T-helper 2 cell treated with Interferon-gamma antibody and Interleukin-4, amounts not matched to agents 100 ng/mL and 5 ng/mL, for 36 hours (primary cell): Measurements from ENCODE around the gene SRSF8. TPM values are rescaled to one million over a fixed set of nuclear protein-coding genes. Genes with fewer than 3 reads are reported as not detected.
"Not testable (repeated sequence)": the region's sequence is repeated elsewhere in the genome, so short reads cannot be mapped to it uniquely, and the experiment has no call there.

Source experiments
- intact Hi-C: fragments of 100-400 bp; cut with micrococcal nuclease; formaldehyde crosslinking; loops from one replicate; pipeline ENCODE4 v1.15.1; 2023
- total RNA-seq: library from RNA; stranded (reverse); gene quantifications from 2 replicates; pipeline ENCODE4 v1.2.3, GENCODE V29; 2022

SRSF8 gene
- total RNA-seq, 1 donor from 2014 or later = 33.4 TPM

DNA sequence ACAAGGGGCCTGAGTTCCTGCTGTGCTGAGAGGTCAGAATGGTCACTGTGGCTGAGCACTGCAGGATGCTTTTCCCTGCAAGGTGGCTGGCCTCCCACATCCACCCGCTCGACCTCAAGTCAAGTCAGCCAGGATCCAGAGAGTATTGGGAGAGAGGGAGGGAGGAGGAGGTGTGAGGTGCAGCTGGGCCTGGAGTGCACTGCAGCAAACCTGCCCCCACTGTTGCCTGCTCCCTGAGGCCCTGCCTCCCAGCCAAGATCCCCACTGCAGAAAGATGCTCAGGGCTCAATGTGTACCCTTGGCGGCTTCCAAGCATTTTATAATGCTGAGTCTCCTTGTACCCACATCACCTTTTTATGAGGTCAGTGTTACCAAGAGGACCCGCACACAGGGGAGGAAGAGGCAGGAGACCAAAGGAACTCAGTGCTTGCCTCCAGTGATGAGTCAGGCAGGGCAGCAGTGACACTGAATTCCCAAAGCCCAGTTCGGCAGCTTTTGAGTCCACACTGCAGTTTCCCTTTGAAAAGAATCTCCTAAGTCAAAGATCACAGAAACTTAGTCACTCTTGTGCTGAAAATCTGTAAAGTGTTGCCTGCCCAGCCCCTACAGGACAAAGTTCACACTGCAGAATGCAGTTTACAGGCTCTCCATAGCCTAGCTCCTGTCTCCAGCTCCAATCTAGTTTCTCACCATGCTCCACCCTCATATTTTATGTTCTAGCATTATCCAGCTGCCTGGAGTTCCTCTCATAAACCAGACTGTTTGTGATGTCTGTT is 26.0 kb downstream of the SRSF8 start:
- intact Hi-C loops = no loop called here

DNA sequence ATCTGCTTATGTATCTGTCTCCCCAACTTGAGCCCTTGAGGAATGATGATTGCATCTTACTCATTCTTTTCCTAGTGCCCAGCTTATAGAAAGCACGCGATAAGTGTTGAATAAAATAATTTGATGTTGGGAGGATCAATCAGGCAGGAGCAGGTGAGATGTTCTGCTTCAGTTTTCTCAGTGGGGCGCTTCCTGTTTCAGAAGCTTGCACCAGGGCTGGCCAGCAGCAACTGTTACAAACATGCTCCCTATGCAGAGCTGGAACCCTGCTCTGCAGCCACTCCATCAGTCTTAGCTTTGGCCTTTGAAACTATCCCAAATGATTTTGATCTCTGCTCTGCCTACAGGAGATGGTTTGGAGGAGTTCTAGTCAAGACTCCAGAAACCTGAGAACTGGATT is 26.8 kb downstream of the SRSF8 start:
- intact Hi-C loops = no loop called here

- intact Hi-C loops = no loop called here
Measured at GRCh38 chr11:95095858-95096587, 29.3 kb downstream of the SRSF8 start.

- intact Hi-C loops = no loop called here
Measured at GRCh38 chr11:95097209-95097608, 30.5 kb downstream of the SRSF8 start.

- intact Hi-C loops = no loop called here
Measured at GRCh38 chr11:95098826-95099225, 32.1 kb downstream of the SRSF8 start.

DNA sequence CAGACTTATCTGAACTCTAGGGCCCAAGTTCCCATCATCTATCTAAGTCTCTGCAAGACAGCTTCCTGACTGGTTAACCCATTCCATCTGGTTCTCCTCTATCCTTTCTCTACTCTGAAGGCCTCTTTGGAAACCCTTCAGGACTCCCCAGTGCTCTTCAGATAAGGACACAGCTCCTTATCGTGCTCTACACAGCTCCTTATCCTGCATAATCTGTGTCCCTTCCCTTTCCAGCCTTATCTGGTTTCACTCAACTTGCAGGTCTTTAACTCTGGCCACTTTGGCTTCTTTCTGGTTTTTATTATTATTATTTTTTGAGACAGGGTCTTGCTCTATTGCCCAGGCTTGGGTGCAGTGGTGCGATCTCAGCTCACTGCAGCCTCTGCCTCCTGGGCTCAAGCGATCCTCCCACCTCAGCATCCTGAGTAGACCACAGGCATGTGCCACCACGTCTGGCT is 33.5 kb downstream of the SRSF8 start:
- intact Hi-C loops = no loop called here

DNA sequence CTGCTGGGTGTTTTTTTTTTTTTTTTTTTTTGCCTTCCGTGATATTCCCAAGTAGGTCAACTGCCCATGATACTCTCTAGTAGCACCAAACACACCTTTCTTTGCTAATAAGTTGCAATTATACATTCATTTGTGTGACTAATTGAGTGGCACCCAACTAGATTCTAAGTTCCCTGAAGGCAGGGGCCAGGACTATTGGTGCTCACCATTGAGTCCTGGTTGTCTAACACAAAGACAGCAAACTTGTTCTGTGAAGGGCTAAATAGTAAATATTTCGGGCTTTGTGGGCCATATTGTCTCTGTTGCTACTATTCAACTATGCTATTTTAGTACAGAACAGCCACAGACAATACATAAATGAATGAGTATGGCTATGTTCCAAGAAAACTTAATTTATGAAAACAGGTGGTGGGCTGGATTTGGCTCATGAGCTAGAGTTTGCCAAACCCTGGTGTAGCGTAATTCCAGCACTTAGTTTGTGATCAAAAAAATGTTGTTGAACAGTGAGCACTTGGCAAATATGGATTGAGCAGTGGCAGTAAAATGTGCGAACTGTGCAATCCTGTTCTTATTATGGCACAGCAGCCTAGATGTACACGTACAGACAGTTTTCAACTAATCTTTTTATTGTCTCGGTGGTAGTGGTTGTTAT is 34.3 kb downstream of the SRSF8 start:
- intact Hi-C loops = no loop called here

DNA sequence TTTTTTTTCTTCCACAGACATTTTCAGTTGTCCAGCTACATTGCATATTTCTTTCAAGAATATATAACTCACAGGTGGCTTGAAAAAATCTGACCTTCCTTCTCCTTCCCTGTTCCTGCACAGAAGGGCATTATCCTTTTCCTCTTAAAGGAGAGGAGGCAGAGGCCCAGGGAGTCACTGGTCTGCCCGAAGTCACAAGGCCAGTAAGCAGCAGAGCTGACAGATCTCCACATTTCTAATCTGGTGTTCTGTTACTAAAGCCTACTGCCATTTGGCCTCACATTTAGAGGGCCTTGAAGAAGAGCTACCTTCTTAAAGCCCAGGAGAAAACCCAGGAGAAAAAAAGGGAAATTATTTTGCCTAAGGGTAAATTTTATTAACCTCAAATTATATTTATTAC is 35.2 kb downstream of the SRSF8 start:
- intact Hi-C loops = no loop called here

GRCh38 chr11:95102733-95103132 is 36.0 kb downstream of the SRSF8 start:
- intact Hi-C loops = no loop called here

DNA sequence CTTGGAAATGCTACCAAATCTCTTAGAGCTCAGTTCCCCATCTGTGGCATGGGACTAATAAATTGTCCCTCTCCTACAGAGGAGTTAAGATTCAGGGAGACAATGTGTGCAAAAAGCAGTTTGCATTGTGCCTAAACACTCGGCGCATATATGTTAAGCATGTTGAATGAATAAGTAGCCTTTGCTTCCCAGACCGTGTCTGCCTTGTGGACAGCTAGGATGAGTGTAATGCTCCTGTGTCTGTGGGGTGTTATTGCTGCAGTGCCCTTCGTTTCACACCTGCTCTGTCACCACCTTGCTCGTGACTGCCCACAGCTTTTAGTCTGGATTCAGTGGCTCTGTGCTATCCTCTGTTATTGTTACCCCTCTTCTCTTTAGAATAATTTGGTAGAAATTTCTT is 37.0 kb downstream of the SRSF8 start:
- intact Hi-C loops = no loop called here

DNA sequence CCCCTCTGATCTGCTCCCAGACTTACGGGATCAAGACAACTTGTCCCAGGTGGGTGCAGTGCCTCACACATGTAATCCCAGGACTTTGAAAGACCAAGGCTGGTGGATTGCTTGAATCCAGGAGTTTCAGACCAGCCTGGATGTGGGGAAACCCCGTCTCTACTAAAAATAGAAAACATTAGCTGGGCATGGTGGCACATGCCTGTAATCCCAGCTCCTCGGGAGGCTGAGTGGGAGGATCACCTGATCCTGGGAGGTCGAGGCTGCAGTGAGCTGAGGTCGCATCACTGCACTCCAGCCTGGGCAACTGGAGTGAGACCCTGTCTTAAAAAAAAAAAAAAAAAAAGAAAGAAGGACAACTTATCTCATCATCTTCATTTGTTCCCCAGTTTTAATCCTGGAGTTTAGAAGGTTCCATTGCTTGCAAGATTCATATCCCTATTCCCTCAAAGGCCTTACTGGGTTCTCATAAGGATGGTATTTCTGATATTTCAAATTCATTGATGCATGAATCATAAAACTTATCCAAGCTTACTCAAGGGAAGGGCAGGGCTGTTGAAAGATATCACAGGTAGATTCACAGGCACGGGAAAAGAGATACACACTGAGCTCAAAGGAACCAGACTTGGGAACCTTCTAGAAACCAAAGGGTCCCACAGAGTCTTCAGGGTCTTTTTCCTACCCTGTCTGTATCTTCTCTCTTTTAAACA is 37.6 kb downstream of the SRSF8 start:
- intact Hi-C loops = no loop called here

DNA sequence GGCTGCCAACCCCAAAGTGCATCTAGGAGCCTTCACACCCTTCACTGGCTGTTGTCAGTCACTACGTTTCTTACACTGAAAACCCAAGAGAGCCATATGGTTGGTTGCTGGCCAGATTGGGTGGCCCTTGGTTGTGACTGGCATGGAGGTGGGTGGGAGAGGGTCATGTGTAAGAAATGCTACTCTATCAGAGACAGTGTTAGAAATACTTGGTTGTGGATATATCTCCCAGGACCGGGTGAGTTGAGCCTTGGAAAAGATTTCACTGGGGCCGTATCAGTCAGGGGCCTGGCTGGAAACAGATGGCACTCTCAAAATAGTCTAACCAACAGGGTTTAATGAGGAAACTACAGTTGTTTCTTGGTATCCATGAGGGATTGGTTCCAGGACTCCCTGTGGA is 38.1 kb downstream of the SRSF8 start:
- intact Hi-C loops = no loop called here

- intact Hi-C loops = no loop called here
Measured at GRCh38 chr11:95108159-95108611, 41.5 kb downstream of the SRSF8 start.

GRCh38 chr11:95108671-95109551 is 42.2 kb downstream of the SRSF8 start:
- intact Hi-C loops = no loop called here

GRCh38 chr11:95111471-95111870 is 44.8 kb downstream of the SRSF8 start:
- intact Hi-C loops = not testable (repeated sequence)

- intact Hi-C loops = no loop called here
Measured at GRCh38 chr11:95111923-95112540, 45.3 kb downstream of the SRSF8 start.

DNA sequence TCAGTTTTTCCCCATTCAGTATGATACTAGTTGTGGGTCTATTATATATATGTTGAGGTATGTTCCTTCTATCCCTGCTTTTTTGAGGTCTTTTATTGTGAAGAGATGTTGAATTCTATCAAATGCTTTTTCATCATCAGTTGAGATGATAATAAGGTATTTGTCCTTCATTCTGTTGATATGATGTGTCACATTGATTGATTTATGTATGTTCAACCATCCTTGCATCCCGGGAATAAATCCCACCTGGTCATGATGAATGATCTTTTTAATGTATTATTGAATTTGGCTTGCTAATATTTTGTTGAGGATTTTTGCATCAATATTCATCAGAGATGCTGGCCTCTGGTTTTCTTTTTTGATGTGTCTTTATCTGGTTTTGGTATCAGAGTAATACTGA is 48.9 kb downstream of the SRSF8 start:
- intact Hi-C loops = no loop called here

DNA sequence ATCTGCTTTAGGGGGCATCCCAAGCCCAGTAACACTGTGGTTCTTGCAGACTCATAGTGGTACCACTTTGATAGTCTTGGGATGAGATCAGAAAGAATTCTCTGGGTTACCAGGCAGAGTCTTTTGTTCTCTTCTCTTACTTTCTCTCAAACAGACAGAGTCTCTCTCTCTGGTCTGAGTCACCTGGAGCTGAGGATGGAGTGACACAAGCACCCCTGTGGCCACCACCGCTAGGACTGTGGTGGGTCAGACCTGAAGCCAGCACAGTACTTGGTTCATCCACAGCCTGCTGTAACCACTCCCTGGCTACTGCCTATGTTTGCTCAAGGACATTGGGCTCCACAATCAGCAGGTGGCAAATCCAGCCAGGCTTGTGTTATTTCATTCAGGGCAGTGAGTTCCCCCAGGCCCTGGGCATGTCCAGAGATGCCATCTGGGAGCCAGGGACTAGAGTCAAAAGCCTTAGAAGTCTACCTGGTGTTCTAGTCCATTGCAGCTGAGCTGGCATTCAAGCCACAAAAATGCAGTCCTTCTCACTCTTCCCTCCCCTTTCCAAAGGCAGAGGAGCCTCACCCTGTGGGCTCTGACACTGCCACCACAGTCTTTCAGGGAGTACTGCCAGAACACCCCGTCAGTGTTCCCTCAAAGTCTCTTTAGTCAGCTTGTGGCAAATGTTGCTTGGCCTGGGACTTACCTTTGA is 52.8 kb downstream of the SRSF8 start:
- intact Hi-C loops = no loop called here
